Measurements from ENCODE around the gene KREMEN2.

- TF ChIP-seq CTCF (IDR thresholded peaks at IDR 0.05), result no peak
- TF ChIP-seq FOXJ3 (CRISPR knock-in tag; IDR thresholded peaks at IDR 0.05; ENCODE audit: borderline replicate concordance), result no peak
- TF ChIP-seq JUN (CRISPR knock-in tag; IDR thresholded peaks at IDR 0.05), result no peak
Observed at GRCh38 chr16:2933136-2933535, 30.9 kb upstream of the KREMEN2 start.
